Esophagus muscularis mucosa (tissue), 4 donors: ENCODE data around the gene PRPF4. TPM values are rescaled to one million over a fixed set of nuclear protein-coding genes. Genes with fewer than 3 reads are reported as not detected.

ENCODE experiments used
- DNase-seq: peaks from one replicate; pipeline ENCODE4 v3.0.0-alpha.2; 2017; ENCODE audit errors: extremely low spot score
- H3K27ac ChIP-seq, 4 donors: fragments of 200-600 bp; sonication (generic); replicated peaks in 1 of 4; 1 replicate in 3 of 4; 2 replicates in 1 of 4; pipeline ENCODE4 v1.5.1; 2016 to 2019; ENCODE audit warnings: mild to moderate bottlenecking in 1 of 4
- H3K27me3 ChIP-seq, 4 donors: fragments of 200-600 bp; sonication (generic); one replicate each; pipeline versions ENCODE4 v1.5.1 to v1.6.0; 2016 to 2019
- H3K36me3 ChIP-seq, 4 donors: fragments of 200-600 bp; sonication (generic); one replicate each; pipeline ENCODE4 v1.5.1; 2016 to 2019
- H3K4me1 ChIP-seq, 4 donors: fragments of 200-600 bp; sonication (generic); one replicate each; pipeline ENCODE4 v1.5.1; 2016 to 2019
- H3K4me3 ChIP-seq, 4 donors: fragments of 200-600 bp; sonication (generic); 1 replicate in 2 of 4; 2 replicates in 2 of 4; pipeline ENCODE4 v1.5.1; 2016 to 2019; ENCODE audit warnings: mild to moderate bottlenecking in 4 of 4, moderate library complexity in 1 of 4
- H3K9me3 ChIP-seq, 4 donors: fragments of 200-600 bp; sonication (generic); 1 replicate in 3 of 4; 2 replicates in 1 of 4; pipeline ENCODE4 v1.5.1; 2016 to 2019
- CTCF ChIP-seq, 3 experiments: fragments of 200-600 bp in 2 of 3; fragments of 450-650 bp in 1 of 3; sonication (generic) in 2 of 3; IDR thresholded peaks; one replicate each; pipeline ENCODE4 v1.5.1; 2017 to 2019; ENCODE audit warnings: antibody characterized with exemption in 3 of 3, mild to moderate bottlenecking in 2 of 3, moderate library complexity in 1 of 3
- EP300 ChIP-seq: sonication (generic); formaldehyde crosslinking; IDR thresholded peaks from one replicate; pipeline ENCODE4 v1.6.1; 2017; ENCODE audit warnings: antibody characterized with exemption
- POLR2A ChIP-seq: fragments of 450-650 bp; IDR thresholded peaks from one replicate; pipeline ENCODE4 v1.6.1; 2017; ENCODE audit warnings: antibody characterized with exemption, moderate library complexity, mild to moderate bottlenecking, low read depth
- POLR2AphosphoS5 ChIP-seq, 2 donors: sonication (generic); formaldehyde crosslinking; IDR thresholded peaks; one replicate each; pipeline ENCODE4 v1.6.1; 2017; ENCODE audit warnings: antibody characterized with exemption in 2 of 2
- WGBS: methylation state at CpG from one replicate; pipeline ENCODE4 v1.1.5; 2018; 5-methylcytosine and 5-hydroxymethylcytosine counted together
- intact Hi-C: fragments of 100-400 bp; cut with DNase I; formaldehyde crosslinking; loops from one replicate; pipeline ENCODE4 v1.15.1; 2023
- total RNA-seq, 4 donors: library from RNA; depleted of rRNA; stranded (reverse); fragments of >200 nt; gene quantifications; one replicate each; pipeline versions ENCODE4 v1.1.0 to v1.2.1, GENCODE V29; 2016

The PRPF4 gene
- total RNA-seq, 4 donors from 2014 or later, result 12.0 to 18.1 (median 16.3) TPM

- intact Hi-C loops, result loop anchor here (10.0 kb wide), 1 partner anchor 105 kb away; the partner anchor contains the start of gene ALAD
- Histone ChIP-seq H3K27ac (no peak overlapping the region), H3K27me3 (peaks cover 0 to 7% (median 0%) of the 10 kb centered on the region in 4 donors), H3K36me3 (no peaks in the 10 kb centered on the region), H3K9me3 (no peaks in the 10 kb centered on the region), H3K4me1 (no peaks in the 10 kb centered on the region), H3K4me3 (no peak overlapping the region)
- WGBS, result 38% methylated on average over 8 of the region's 8 CpGs
- TF ChIP-seq CTCF (IDR thresholded peaks at IDR 0.05) (no peak), POLR2A (no peak), EP300 (no peak), POLR2AphosphoS5 (IDR thresholded peaks at IDR 0.05) (no peak)
- DNase-seq, result no peak
Observed at GRCh38 chr9:113299800-113300292, 24.4 kb downstream of the PRPF4 start.

- no peaks in the 10 kb centered on the region for H3K4me1 ChIP-seq
- peaks cover 0 to 7% (median 0%) of the 10 kb centered on the region in 4 donors for H3K27me3 ChIP-seq
- H3K4me3 ChIP-seq, result no peak overlapping the region
- DNase-seq, result no peak
- H3K36me3 ChIP-seq, result no peaks in the 10 kb centered on the region
- no peaks in the 10 kb centered on the region for H3K9me3 ChIP-seq
- 86% methylated on average over 8 of the region's 8 CpGs for WGBS
- no peak overlapping the region for H3K27ac ChIP-seq
- no peak for TF ChIP-seq CTCF (IDR thresholded peaks at IDR 0.05)
- no peak for TF ChIP-seq EP300
- TF ChIP-seq POLR2AphosphoS5 (IDR thresholded peaks at IDR 0.05), result no peak
- no peak for TF ChIP-seq POLR2A
- intact Hi-C loops, result loop anchor here (10.0 kb wide), 1 partner anchor 103 kb away; the partner anchor contains the start of gene ALAD
Observed at GRCh38 chr9:113301548-113301947, 26.1 kb downstream of the PRPF4 start.

GRCh38 chr9:113302792-113303418, 27.4 kb downstream of the PRPF4 start, which contains the start of gene RNF183:
Gene RNF183 (minus strand): TSS chr9:113303376. CDS start chr9:113298184, 5,192 bp downstream.
- H3K27me3 ChIP-seq, result peaks cover 0 to 7% (median 0%) of the 10 kb centered on the region in 4 donors
- no peak for DNase-seq
- H3K4me1 ChIP-seq, result no peaks in the 10 kb centered on the region
- no peak within 1 kb of the TSS for H3K4me3 ChIP-seq
- TF ChIP-seq POLR2AphosphoS5 (IDR thresholded peaks at IDR 0.05) (no peak), EP300 (no peak), POLR2A (no peak), CTCF (IDR thresholded peaks at IDR 0.05) (no peak)
- H3K27ac ChIP-seq, result no peak within 1 kb of the TSS
- H3K9me3 ChIP-seq, result no peaks in the 10 kb centered on the region
- H3K36me3 ChIP-seq, result no peaks in the 10 kb centered on the region
- WGBS, result 77% methylated on average over 25 of the region's 25 CpGs
- intact Hi-C loops, result loop anchor here (10.0 kb wide), 1 partner anchor 102 kb away; the partner anchor contains the start of gene ALAD

DNA sequence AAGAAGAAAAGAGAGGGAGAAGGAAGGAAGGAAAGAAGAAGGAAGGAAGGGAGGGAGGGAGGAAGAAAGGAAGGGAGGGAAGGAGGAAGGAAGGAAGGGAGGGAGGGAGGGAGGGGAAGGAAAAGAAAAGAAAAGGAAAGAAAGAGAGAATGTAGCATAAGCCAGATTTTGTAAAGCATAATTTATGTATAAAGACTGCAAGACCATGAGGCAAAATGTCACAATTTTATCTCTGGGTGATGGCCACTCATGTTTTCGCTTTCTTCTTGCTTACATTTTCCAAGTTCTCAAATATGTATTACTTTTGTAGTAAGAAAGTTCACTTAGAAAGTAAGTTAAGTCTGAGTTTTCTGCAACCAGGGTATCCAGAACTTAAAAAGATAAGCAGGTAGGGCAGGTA, 31.1 kb downstream of the PRPF4 start:
- DNase-seq, result no peak
- Histone ChIP-seq H3K36me3 (no peaks in the 10 kb centered on the region), H3K4me3 (no peak overlapping the region), H3K4me1 (peaks cover 0 to 12% (median 2%) of the 10 kb centered on the region in 4 donors), H3K27me3 (peaks cover 0 to 7% (median 0%) of the 10 kb centered on the region in 4 donors), H3K9me3 (no peaks in the 10 kb centered on the region), H3K27ac (no peak overlapping the region)
- intact Hi-C loops, result loop anchor here (10.0 kb wide), 1 partner anchor 98 kb away; the partner anchor contains the start of gene ALAD
- 90% methylated on average over 1 of the region's 1 CpG for WGBS
- TF ChIP-seq POLR2A (no peak), EP300 (no peak), POLR2AphosphoS5 (IDR thresholded peaks at IDR 0.05) (no peak), CTCF (IDR thresholded peaks at IDR 0.05) (no peak)
